GM23338 (cell line): Measurements from ENCODE around the gene RXFP4.

Experiments
- CREB1 ChIP-seq: fragments of 250-450 bp; sonication (Bioruptor Pico); IDR thresholded peaks from 2 replicates; pipeline ENCODE4 v1.5.0; 2020; ENCODE audit warnings: low read depth, mild to moderate bottlenecking, moderate library complexity
- CTCF ChIP-seq, 2 experiments: fragments of 200-600 bp in 1 of 2; sonication (generic) in 1 of 2; conservative IDR thresholded peaks; 2 replicates each; pipeline versions ENCODE4 v1.5.1 to v1.6.1; 2016 to 2017; ENCODE audit warnings: antibody characterized with exemption in 2 of 2, low read depth in 2 of 2, mild to moderate bottlenecking in 2 of 2, moderate library complexity in 1 of 2
- ETS1 ChIP-seq: IDR thresholded peaks from 2 replicates; pipeline ENCODE4 v1.6.1; 2016; ENCODE audit warnings: antibody characterized with exemption
- EZH2 ChIP-seq: fragments of 200-600 bp; sonication (generic); IDR thresholded peaks from one replicate; pipeline ENCODE4 v1.8.0; 2017; ENCODE audit warnings: antibody characterized with exemption, mild to moderate bottlenecking, low read depth; ENCODE audit not compliant: unreplicated experiment
- EZH2phosphoT487 ChIP-seq: fragments of 200-600 bp; sonication (generic); IDR thresholded peaks from one replicate; pipeline ENCODE4 v1.8.1; 2018; ENCODE audit warnings: antibody characterized with exemption; ENCODE audit not compliant: unreplicated experiment
- JUNB ChIP-seq: IDR thresholded peaks from one replicate; pipeline ENCODE4 v1.6.1; 2016; ENCODE audit warnings: antibody characterized with exemption; ENCODE audit not compliant: unreplicated experiment
- POLR2AphosphoS5 ChIP-seq: IDR thresholded peaks from 2 replicates; pipeline ENCODE4 v1.6.1; 2016; ENCODE audit warnings: antibody characterized with exemption, low read depth
- REST ChIP-seq: IDR thresholded peaks from one replicate; pipeline ENCODE4 v1.6.1; 2018; ENCODE audit warnings: antibody characterized with exemption; ENCODE audit not compliant: unreplicated experiment
- STAT1 ChIP-seq: IDR thresholded peaks from one replicate; pipeline ENCODE4 v1.6.1; 2016; ENCODE audit warnings: antibody characterized with exemption; ENCODE audit not compliant: unreplicated experiment

GRCh38 chr1:155982106-155982505, 40.7 kb downstream of the RXFP4 start:
- no peak for TF ChIP-seq REST
- TF ChIP-seq CTCF (conservative IDR thresholded peaks at IDR 0.05; ENCODE audit: low read depth in 2 of 2) = no peak
- TF ChIP-seq EZH2 = no peak
- TF ChIP-seq POLR2AphosphoS5 = no peak
- TF ChIP-seq EZH2phosphoT487 = no peak
- no peak for TF ChIP-seq JUNB
- no peak for TF ChIP-seq STAT1
- TF ChIP-seq ETS1 = no peak
- no peak for TF ChIP-seq CREB1 (CRISPR knock-in tag)
